Stimulated activated memory B cell treated with anti-CD40 and anti-IgM and Interleukin-4, amounts not matched to agents 10 μg/mL and 1 μg/mL and 100 μg/mL, for 72 hours (primary cell): ENCODE data around the gene TFAP2A.

Experiments
- ATAC-seq: fragments of 150-1000 bp; cut with Tn5 transposase; 2 replicates; pipeline ENCODE4 v1.10.0; 2021
- H3K27ac Mint-ChIP-seq: one replicate; pipeline ENCODE4 v1.8.0; 2022; ENCODE audit warnings: mild to moderate bottlenecking, mixed read lengths
- H3K27me3 Mint-ChIP-seq: one replicate; pipeline ENCODE4 v1.8.0; 2022; ENCODE audit warnings: mixed read lengths
- H3K36me3 Mint-ChIP-seq: one replicate; pipeline ENCODE4 v1.8.0; 2022; ENCODE audit warnings: mixed read lengths
- H3K4me1 Mint-ChIP-seq: one replicate; pipeline ENCODE4 v1.8.0; 2022; ENCODE audit warnings: mixed read lengths
- H3K4me3 Mint-ChIP-seq: one replicate; pipeline ENCODE4 v1.8.0; 2022; ENCODE audit warnings: mild to moderate bottlenecking, moderate library complexity, mixed read lengths
- H3K9me3 Mint-ChIP-seq: one replicate; pipeline ENCODE4 v1.8.0; 2022; ENCODE audit warnings: mixed read lengths

Gene TFAP2A

GRCh38 chr6:10401004-10401536 is 13.8 kb downstream of the TFAP2A start:
- Mint-ChIP-seq H3K9me3 (peaks cover 10% of the 10 kb centered on the region), H3K27me3 (peaks cover 66% of the 10 kb centered on the region), H3K4me1 (no peaks in the 10 kb centered on the region), H3K27ac (no peak overlapping the region), H3K4me3 (no peak overlapping the region), H3K36me3 (no peaks in the 10 kb centered on the region)
- ATAC-seq, result no peak

GRCh38 chr6:10400330-10400729 is 14.5 kb downstream of the TFAP2A start:
- Mint-ChIP-seq H3K27ac (no peak overlapping the region), H3K4me3 (no peak overlapping the region), H3K9me3 (peaks cover 9% of the 10 kb centered on the region), H3K27me3 (peaks cover 67% of the 10 kb centered on the region), H3K36me3 (no peaks in the 10 kb centered on the region), H3K4me1 (no peaks in the 10 kb centered on the region)
- no peak for ATAC-seq

DNA sequence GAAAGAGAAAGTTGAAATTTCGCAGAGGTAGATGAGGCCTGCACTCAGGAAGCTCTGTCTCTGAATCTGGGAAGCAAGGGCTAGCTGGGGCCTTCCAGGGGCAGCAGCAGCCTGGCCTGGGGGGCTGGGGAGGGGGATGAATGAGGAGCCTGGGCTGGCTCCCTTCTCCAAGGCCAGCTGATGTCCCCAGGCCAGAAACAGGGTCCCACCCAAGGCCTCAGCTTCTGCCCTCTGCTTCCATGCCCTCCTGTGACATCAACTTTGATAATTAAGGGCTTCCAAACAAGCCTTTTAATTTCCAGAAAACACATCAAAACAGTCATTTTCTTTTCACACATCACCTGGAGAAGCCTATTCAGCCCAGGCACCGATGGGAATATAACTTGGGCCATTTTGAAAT is 15.4 kb downstream of the TFAP2A start:
- Mint-ChIP-seq H3K36me3 (no peaks in the 10 kb centered on the region), H3K27me3 (peaks cover 70% of the 10 kb centered on the region), H3K4me1 (no peaks in the 10 kb centered on the region), H3K4me3 (no peak overlapping the region), H3K9me3 (peaks cover 9% of the 10 kb centered on the region), H3K27ac (no peak overlapping the region)
- no peak for ATAC-seq

DNA sequence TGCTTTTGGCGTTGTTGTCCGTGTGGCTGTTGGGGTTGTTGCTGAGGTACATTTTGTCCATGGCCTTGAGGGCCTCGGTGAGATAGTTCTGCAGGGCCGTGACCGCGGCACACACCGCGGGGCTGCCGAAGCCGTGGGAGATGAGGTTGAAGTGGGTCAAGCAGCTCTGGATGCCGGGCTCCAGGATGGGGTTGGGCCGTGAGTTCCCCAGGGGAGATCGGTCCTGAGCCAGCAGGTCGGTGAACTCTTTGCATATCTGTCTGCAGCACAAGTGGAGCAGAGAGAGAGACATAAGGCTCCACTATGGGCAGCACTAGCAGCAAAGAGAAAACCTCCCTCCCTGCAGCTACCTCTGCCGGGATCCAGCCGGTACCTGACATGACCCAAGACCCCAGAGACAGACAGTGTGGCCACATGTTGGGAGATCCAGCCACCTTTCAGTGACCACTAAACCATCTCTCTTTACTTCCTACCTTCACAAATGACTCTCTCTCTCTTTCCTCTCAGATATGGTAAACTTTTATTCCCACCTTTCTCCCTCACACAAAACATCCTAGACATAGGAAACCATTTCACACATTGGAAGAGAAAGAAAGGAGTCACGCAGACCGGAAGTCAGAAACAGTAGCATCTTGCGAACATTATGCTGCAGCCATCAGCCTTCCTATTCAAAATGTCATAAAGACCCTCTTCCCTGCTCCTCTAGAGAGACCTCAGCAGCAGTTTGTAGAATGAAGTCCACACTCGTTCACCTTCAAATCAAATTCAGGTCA is 16.2 kb downstream of the TFAP2A start:
- Mint-ChIP-seq H3K27me3 (peaks cover 78% of the 10 kb centered on the region), H3K27ac (no peak overlapping the region), H3K4me3 (no peak overlapping the region), H3K36me3 (no peaks in the 10 kb centered on the region), H3K9me3 (peaks cover 9% of the 10 kb centered on the region), H3K4me1 (no peaks in the 10 kb centered on the region)
- no peak for ATAC-seq

DNA sequence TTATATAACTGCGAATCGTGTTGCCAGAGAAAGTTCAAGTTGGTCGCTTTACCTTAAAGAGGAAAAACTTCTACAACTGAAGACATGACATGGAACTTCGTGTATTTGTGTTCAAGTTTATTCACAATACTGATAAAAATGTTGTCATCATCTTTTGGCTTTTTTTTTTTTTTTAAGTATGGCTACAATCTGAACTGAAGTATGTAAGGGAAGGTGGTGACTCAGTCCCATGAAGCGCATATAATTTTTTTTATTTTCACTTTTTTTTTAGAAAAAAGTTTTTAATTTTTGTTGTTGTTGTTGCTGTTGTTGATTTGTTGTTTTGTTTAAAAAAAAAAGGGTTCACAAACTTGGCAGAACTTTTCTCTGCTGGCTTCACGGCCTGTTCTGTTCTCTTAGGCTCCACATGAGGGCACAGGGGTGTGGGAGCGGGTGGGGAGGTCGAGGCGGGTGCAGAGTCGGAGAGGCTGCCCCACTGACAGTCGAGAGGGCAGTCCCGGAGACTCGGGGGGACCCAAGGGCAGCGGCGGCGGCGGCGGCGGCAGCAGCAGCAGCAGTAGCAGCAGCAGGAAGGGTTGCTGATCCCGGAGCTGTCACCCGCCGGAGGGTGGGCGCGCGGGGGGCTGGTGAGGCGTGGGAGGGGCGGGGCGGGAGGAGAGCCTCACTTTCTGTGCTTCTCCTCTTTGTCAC is 17.0 kb downstream of the TFAP2A start:
- ATAC-seq, result no peak
- peaks cover 85% of the 10 kb centered on the region for H3K27me3 Mint-ChIP-seq
- no peak overlapping the region for H3K4me3 Mint-ChIP-seq
- H3K9me3 Mint-ChIP-seq, result peaks cover 7% of the 10 kb centered on the region
- H3K36me3 Mint-ChIP-seq, result no peaks in the 10 kb centered on the region
- H3K27ac Mint-ChIP-seq, result no peak overlapping the region
- no peaks in the 10 kb centered on the region for H3K4me1 Mint-ChIP-seq

DNA sequence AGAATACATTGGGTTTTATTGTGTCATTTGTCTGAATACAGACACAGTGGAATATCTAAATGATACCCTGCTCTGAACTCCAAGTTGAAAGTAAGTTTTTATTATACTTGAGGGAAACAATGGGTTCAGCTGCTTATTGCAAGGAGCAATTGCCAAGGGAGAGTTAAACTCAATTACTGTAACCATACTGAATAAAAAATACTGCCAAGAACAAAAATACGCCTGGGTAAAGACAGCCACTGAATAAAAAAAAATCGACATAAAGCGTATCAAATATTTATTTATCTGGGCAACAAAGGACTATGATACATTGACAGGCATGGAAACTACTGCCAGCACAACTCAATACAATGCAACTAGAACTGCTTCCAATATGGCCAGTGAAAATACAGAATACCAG is 18.1 kb downstream of the TFAP2A start:
- Mint-ChIP-seq H3K4me3 (no peak overlapping the region), H3K9me3 (peaks cover 7% of the 10 kb centered on the region), H3K36me3 (no peaks in the 10 kb centered on the region)

GRCh38 chr6:10395704-10396546 is 18.9 kb downstream of the TFAP2A start:
- H3K36me3 Mint-ChIP-seq, result no peaks in the 10 kb centered on the region
- H3K4me1 Mint-ChIP-seq, result no peaks in the 10 kb centered on the region
- no peak for ATAC-seq
- H3K27me3 Mint-ChIP-seq, result peaks cover 94% of the 10 kb centered on the region
- peaks cover 7% of the 10 kb centered on the region for H3K9me3 Mint-ChIP-seq
- H3K27ac Mint-ChIP-seq, result no peak overlapping the region
- H3K4me3 Mint-ChIP-seq, result no peak overlapping the region

More for the DNA sequence above, 18.1 kb downstream of the TFAP2A start:
- Mint-ChIP-seq H3K27ac (no peak overlapping the region), H3K27me3 (peaks cover 94% of the 10 kb centered on the region), H3K4me1 (no peaks in the 10 kb centered on the region)
- no peak for ATAC-seq

DNA sequence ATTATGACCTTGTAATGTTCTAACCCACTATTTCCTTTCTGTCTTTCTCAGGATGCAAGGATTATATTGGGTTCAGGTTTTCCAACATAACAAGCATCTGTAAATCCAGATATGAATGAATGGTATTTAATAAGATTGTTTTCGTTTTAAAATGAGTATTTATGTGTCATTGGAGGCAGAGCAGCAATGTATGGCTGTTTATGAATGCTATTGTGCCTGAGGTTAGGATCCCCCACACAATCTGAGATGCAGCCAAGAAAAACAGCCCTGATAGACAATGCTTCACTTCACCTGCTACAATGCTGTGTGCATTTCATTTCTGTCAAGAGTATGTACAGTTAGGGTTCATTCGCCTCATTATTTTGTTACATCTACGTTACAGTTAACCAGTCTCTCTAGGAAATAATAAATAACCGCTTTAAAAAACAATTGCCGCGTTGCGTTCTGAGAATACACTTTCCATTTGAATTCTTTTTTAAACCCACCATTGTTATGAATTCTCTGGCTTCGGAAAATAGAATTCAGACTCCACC is 19.6 kb downstream of the TFAP2A start:
- Mint-ChIP-seq H3K9me3 (peaks cover 6% of the 10 kb centered on the region), H3K27me3 (peaks cover 94% of the 10 kb centered on the region), H3K4me1 (no peaks in the 10 kb centered on the region), H3K27ac (no peak overlapping the region), H3K4me3 (no peak overlapping the region), H3K36me3 (peaks cover 2% of the 10 kb centered on the region)
- ATAC-seq, result no peak

DNA sequence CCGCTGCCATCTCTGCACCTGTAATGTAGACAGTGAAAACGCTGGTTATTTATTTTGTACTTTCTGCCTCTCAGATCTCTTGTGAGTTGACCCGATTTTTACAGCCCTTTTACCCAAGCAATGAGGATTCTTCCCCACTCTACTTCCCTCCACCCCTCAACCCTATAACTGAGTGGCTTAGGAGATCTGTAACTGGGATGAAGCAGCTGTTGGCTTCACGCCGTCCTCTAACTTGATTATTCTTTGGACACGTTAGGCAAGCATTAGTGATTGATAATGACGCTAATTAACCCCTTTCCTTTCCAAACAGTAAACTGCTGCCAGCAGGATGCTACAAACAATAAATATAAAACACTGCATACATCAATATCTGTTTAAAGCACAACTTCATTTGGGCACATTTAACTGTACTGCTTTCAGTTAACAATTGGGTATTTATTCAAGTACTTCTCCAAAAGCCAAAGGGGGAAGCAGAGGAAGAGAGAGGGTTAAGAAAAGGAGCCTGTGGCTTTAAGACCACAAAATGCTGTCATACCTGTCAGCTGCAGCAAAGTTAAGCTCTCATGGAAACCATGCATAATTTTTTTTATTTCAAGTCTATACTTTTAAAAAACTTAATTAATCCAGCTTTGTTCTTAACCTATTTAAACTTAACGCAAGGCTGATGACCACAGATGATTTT is 21.2 kb downstream of the TFAP2A start:
- Mint-ChIP-seq H3K9me3 (peaks cover 9% of the 10 kb centered on the region), H3K4me3 (no peak overlapping the region), H3K27me3 (peaks cover 94% of the 10 kb centered on the region), H3K36me3 (peaks cover 8% of the 10 kb centered on the region), H3K27ac (no peak overlapping the region), H3K4me1 (peaks cover 5% of the 10 kb centered on the region)
- no peak for ATAC-seq

DNA sequence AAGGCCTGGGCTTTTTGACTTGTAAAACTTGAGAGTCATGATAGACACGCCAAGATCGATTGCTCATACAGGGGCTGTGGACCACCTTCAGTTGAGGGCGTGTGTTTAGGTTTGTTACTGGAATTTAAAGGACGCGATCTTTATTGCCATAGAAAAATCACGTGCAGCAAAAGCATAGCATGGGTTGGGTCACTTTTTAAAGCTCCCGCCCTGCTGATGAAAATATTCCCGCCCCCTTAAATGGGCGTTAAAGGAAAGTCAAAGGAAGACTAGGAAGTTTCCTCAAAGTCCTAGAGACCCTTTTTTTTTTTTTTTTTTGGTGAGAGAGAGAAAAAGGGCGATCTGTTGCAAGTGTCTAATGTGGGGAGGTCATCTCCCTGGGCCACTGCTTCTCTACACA is 23.1 kb downstream of the TFAP2A start:
- peaks cover 8% of the 10 kb centered on the region for H3K36me3 Mint-ChIP-seq
- ATAC-seq, result no peak
- no peak overlapping the region for H3K27ac Mint-ChIP-seq
- H3K27me3 Mint-ChIP-seq, result peaks cover 94% of the 10 kb centered on the region
- peaks cover 5% of the 10 kb centered on the region for H3K4me1 Mint-ChIP-seq
- H3K9me3 Mint-ChIP-seq, result peaks cover 8% of the 10 kb centered on the region
- no peak overlapping the region for H3K4me3 Mint-ChIP-seq

- peaks cover 5% of the 10 kb centered on the region for H3K4me1 Mint-ChIP-seq
- ATAC-seq, result no peak
- peaks cover 94% of the 10 kb centered on the region for H3K27me3 Mint-ChIP-seq
Measured at GRCh38 chr6:10391299-10391630, 23.6 kb downstream of the TFAP2A start.

DNA sequence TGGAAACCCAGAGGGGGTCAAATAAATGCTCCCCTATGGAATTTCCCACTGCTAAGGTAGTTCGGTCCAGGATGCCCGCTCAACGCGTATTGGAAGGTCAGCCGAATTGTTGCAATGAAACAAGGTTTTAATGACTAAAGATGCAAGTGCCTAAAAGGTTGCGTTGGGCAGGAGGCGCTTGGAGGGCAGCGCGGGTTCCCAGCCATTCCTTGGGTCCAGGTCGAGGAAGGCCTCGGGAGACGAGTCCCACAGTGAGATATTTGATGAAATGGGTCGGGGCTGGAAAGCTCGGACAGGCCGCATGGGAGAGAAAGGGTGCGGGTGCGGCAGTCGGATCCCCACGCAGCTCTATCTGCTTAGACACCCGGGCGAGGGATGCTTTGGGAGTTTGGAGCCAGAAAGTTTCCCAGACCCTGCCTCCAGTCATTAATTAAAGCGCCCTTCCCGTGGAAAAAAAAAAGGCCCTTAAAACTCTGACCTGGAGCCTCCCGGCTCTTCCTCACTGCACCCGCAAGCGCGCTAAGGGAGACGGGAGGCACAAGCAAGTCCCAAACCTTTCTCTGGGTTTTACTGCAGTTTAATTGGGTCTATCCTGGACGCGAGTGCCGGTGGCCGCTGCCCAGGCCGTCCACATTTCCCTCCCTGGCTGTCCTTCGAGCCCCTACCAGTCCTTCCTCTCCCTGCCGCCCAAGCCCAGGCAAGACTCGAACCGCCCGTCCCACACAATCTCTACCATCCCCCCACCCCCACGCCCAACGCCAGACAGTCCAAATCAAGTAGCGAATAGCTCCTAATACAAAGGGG is 24.2 kb downstream of the TFAP2A start:
- peaks cover 8% of the 10 kb centered on the region for H3K9me3 Mint-ChIP-seq
- ATAC-seq, result no peak
- H3K27me3 Mint-ChIP-seq, result peaks cover 94% of the 10 kb centered on the region
- H3K4me1 Mint-ChIP-seq, result peaks cover 5% of the 10 kb centered on the region
- H3K4me3 Mint-ChIP-seq, result no peak overlapping the region
- peaks cover 8% of the 10 kb centered on the region for H3K36me3 Mint-ChIP-seq
- no peak overlapping the region for H3K27ac Mint-ChIP-seq

More at GRCh38 chr6:10391299-10391630, 23.6 kb downstream of the TFAP2A start:
- Mint-ChIP-seq H3K4me3 (no peak overlapping the region), H3K27ac (no peak overlapping the region), H3K36me3 (peaks cover 8% of the 10 kb centered on the region), H3K9me3 (peaks cover 8% of the 10 kb centered on the region)

DNA sequence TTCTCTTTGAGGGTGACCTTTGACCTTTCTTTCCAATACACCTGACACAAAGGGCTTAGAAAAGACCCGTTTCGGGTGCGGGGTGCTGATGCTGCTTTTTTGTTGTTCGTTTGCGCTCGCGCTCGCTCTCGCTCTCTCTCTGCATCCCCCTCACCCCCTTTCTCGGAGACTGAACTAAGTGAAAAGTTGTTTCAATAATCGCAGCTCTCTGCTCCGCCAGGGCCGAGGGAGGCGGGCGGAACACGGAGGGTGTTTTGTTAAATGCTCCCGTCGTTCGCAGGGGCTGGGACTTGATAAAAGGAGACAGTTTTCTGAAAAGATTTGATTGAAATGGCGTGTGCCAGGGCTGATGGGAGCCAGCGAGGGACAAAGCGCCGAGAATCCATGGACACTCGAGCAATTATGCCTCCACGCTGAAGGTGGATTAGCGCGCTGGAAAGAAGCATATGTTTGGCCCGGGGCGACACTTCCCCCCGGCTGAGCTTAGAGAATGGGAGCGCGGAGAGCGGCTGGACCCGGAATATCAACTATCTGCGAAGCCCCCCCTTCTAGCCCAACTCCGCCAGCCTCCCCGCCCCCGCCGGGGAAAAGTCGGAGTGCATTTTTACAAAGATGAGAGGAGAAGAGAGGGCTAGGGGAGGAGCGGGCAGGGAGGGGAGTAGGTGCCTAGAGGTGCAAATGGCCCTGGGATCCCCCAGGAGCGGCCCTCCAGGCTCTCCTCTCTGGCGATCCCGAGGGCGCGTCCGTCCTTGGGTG is 25.0 kb downstream of the TFAP2A start:
- Mint-ChIP-seq H3K4me3 (no peak overlapping the region), H3K27me3 (peaks cover 96% of the 10 kb centered on the region), H3K27ac (no peak overlapping the region), H3K9me3 (peaks cover 8% of the 10 kb centered on the region), H3K4me1 (peaks cover 5% of the 10 kb centered on the region), H3K36me3 (peaks cover 8% of the 10 kb centered on the region)
- no peak for ATAC-seq
